HG03060 (cell line): ENCODE data around the gene ASB17.
A peak's percentile ranks its signal among the peaks of the same experiment; 100 is the strongest.
"Not testable (repeated sequence)": the region's sequence is repeated elsewhere in the genome, so short reads cannot be mapped to it uniquely, and the experiment has no call there.

Source experiments
- ATAC-seq: cut with Tn5 transposase; IDR thresholded peaks from one replicate; pipeline ENCODE4 v1.9.1; 2021; ENCODE audit warnings: low read depth, moderate number of reproducible peaks; ENCODE audit not compliant: unreplicated experiment

ASB17 gene

GRCh38 chr1:75932304-75932703 lies at the start of gene ASB17:
ASB17 (minus strand) TSS chr1:75932404; CDS start chr1:75932291, 113 bp downstream.
- ATAC-seq, result no peak

DNA sequence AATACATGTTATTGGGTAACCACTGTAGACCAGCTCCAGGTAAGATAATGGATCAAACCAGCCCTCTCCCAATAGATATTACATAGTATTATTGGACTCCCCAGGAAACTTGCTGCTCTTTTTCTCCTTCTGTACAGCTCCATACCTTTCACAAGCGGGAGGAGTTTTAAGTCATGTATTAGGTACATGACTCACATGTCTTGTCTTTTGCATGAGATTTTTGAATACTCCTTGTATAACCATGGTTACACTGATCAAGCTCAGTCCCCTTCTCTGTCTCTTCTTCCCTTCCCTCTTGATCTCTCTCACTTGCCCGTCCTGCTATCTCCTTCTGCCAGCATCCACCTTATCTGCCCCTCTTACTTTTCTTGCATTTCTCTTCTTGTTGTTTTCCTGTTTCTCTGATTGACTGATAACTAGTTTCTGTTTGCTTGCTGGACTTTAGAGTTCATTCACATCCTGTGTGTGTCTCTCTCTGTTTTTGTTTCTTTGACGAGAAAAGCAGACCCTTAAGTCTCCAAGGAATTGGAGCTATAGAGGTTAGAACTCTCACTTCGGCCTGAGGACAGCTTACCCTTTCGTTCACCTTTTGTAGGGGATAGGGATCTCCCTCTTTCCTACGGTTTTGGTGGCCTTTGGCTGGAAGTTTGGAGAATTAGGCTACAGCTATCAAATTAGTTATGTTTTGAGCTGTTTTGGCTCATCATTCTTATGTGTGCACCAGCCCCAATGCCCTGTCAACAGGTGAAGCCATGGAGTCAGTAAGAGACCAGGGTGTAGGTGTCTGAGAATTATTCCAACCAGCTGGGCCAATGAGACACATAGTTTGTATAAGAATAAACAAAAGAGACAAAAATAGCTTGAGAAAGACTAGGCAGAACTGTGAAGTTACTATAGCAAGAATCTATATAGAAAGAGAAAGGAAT lies 49.0 kb upstream of the ASB17 start:
- peak; percentile 25 for ATAC-seq

- ATAC-seq, result no peak
Observed at GRCh38 chr1:75970631-75971030, 38.4 kb upstream of the ASB17 start.

DNA sequence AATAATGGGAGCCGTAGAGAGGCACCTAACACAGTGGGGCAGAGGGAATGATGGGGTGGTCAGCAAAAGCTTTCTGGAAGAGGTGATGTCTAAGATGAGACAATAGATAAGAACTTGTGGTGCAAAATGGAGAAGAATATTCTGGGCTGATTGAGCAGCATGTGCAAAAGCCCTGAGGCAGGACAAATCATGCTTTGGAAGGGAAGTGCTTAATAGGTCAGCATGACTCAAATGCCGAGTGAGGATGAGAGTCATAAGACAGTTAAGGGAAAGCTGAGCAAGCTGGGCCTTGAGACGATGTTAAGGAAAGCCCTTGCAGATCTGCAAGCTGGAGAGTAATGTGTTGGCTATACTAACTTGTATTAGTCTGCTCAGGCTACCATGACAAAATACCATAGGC lies 37.3 kb upstream of the ASB17 start:
- ATAC-seq, result no peak

DNA sequence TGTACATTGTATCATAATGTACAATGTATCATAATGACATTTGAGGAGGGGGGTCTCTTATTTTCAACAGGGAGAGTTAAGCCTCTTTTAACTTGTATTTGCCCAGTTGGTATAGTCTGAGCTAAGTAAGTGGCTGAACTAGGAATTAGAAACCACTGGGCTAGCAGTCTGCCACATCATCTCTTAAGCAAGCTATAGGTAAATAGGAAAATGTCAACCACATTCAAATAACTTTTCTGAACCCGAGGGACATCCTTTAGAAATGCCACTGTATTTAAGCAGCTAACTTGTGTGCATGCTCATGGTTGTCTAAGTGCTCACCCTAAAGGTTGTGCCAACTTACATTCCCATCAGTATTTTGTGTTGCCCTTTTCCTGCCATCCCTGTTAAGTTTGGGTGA lies 35.5 kb upstream of the ASB17 start:
- ATAC-seq, result peak; percentile 49

DNA sequence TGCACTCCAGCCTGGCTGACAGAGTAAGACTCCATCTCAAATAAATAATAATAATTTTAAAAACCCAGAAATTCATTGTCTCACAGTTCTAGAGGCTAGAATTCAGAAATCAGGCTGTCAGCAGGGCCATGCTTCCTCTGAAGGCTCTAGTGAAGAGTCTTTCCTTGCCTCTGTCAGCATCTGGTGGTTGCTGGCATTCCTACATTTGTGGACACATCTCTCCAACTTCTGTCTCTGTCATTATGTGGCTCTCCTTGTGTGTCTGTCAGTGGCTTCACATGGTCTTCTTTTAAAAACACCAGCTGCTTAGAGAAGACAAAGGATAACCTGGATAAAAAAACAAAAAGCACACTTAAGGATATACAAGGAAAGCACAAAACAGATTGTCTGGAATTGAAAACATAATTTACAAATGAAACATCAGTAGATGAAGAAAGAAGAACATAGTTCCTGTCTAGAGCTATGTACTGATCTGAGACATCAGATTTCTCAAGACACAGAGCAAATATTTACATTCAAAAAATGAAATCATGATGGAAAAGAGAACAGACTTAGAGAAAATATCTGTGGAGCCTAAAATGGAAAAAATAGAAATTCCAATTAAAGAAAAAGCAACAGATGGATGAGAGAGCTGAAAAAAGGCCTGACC lies 32.7 kb upstream of the ASB17 start:
- no peak for ATAC-seq

GRCh38 chr1:75964110-75964759 lies 32.0 kb upstream of the ASB17 start:
- not testable (repeated sequence) for ATAC-seq

DNA sequence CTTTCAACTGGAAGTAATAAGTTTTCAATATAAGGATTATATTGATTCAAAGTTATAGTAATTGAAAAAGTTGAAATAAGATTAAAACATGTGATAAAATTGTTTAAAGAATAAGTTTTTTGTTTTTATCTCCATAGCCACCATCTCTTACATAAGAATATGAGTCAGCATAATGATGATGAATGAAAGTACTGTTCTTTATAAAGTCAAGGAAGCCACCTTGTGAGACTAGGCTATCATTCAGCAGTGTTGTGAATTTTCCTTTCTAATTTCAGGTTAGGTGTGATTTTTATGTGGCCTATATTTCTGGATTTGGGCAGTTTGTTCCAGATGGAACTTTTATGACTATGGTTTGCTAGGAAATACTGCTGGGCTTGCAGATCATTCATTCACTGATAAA lies 22.4 kb upstream of the ASB17 start:
- ATAC-seq, result no peak

GRCh38 chr1:75953461-75953860 lies 21.3 kb upstream of the ASB17 start:
- ATAC-seq, result no peak

DNA sequence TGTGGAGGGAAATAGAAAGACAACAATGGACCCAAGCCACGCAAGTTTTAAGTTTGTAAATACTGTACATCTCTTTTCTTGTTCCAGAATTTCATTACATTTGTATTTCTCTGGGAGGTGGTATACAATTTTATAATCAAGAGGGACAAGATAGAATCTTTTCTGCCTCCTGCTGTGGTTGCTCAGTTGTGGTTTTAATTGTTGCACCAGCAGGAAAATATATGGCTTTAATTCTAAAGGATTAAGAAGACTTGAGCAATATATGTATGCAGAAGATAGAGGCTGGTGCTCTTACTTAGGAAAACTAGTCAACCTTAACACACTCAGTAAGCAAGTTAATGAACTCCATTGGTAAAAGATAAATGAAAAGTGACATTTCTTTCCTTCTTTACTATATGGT lies 19.8 kb upstream of the ASB17 start:
- ATAC-seq, result no peak

DNA sequence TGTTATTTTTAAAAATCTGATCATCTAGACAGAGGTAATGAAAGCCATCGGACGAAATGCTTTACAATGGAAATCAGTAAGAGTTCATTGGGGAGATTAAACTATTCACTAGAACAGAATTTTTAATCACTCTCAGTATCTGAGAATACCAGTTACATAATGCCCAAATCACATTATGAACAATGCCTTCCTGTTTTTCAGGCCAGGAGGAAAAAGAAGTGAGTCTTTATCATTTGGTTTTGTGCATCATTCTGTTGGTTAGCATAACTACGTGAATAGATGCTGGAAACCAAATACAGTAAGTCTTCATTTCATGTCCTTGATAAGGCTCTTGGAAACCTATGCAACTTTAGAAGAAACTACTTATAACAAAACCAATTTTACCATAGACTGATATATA lies 18.0 kb upstream of the ASB17 start:
- no peak for ATAC-seq

- ATAC-seq, result not testable (repeated sequence)
Observed at GRCh38 chr1:75943037-75943436, 10.8 kb upstream of the ASB17 start.

DNA sequence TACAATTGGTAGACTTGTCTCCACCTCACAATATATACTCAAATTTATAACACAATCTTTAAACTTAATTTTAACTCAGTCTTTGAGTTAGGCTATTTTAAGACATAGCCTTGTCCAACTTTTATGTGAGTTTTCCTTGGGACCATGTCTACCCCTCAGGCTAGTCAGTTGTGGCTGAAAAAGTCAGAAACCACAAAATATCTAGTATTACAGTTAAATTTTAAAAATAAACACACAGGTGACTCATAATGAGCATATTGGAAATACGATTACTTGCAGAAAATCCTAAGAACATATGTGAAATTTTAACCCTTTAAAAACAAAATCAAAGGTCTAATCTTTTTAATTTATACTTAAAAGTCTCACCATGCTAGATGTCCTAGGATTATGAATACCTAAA lies 4.8 kb upstream of the ASB17 start:
- ATAC-seq, result no peak

- ATAC-seq, result no peak
Observed at GRCh38 chr1:75922698-75923097, 9.5 kb downstream of the ASB17 start.

- ATAC-seq, result no peak
Observed at GRCh38 chr1:75916834-75917233, 15.4 kb downstream of the ASB17 start.

GRCh38 chr1:75908717-75909152 lies 23.5 kb downstream of the ASB17 start:
- no peak for ATAC-seq

DNA sequence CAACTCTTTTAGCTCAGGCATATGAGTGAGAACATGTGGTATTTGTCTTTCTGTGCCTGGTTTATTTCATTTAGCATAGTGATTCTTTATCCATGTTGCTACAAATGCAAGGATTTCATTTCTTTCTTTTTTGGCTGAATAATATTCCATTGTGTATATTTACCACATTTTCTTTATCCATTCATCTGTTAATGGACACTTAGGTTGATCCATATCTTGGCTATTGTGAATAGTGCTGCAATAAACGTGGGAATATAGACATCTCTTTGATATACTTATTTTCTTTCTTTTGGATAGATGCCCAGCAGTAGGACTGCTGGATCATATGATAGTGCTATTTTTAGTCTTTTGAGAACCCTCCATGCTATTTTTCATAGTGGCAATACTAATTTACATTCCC lies 30.8 kb downstream of the ASB17 start:
- no peak for ATAC-seq

GRCh38 chr1:75884437-75884836 lies 47.8 kb downstream of the ASB17 start:
- ATAC-seq, result no peak

DNA sequence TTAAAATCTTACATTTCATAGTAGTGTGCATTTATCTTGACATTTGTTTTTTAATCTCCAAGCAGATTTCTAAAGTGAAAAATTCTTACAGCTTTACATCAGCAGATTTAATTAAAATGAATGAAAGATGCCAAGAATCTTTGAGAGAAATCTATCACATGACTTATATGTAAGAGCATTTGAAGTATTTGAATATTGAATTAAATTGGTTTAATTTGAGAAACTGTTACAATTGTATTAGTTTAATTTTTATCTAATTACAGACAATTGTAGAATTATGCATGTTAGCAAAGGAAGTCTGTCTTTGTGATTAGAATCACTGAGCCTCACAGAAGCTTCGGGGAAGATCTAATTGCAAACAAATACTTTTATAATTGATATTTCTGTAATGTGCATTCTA lies 52.2 kb downstream of the ASB17 start:
- ATAC-seq, result no peak

DNA sequence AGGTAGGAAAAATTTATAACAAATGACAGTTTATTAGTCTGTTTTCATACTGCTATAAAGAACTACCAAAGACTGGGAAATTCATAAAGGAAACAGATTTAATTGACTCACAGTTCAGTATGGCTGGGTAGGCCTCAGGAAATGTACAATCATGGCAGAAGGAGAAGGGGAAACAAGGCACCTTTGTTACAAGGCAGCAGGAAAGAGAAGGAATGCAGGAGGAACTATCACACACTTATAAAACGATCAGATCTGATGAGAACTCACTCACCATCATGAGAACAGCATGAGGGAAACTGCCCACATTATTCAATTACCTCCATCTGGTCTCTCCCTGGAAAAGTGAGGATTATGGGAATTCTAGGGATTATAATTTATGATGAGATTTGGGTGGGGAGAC lies 61.3 kb downstream of the ASB17 start:
- ATAC-seq, result no peak
